GM12874 (cell line): ENCODE measurements around the gene EFEMP2.

ENCODE experiments used
- TF ChIP-seq, protein P1 (sequence below): IDR thresholded peaks from 2 replicates; pipeline ENCODE4 v1.5.1; 2011; ENCODE audit warnings: low read depth, mild to moderate bottlenecking, control low read depth, low read length, moderate library complexity; ENCODE audit not compliant: insufficient read depth

The EFEMP2 gene

DNA sequence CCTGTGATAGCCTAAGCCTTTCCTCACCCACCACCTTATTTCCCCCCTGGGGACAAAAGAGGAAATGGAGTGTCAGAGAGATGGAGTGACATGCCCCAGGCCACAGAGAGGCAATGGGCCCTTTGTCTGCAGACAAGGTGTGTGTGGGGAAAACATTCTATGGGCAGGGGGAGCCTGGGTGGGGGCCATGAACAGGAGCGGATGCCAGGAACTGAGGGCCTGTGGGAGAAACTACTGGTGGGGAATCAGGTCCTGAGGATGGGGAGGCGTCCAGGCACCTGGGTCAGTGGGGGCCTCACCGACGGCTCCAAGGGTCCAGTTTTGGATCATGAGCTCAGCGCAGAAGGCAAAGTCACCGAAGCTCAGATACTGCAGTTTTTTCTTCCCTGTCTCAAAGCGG, 12.6 kb upstream of the EFEMP2 start:
- TF ChIP-seq, protein P1, sequence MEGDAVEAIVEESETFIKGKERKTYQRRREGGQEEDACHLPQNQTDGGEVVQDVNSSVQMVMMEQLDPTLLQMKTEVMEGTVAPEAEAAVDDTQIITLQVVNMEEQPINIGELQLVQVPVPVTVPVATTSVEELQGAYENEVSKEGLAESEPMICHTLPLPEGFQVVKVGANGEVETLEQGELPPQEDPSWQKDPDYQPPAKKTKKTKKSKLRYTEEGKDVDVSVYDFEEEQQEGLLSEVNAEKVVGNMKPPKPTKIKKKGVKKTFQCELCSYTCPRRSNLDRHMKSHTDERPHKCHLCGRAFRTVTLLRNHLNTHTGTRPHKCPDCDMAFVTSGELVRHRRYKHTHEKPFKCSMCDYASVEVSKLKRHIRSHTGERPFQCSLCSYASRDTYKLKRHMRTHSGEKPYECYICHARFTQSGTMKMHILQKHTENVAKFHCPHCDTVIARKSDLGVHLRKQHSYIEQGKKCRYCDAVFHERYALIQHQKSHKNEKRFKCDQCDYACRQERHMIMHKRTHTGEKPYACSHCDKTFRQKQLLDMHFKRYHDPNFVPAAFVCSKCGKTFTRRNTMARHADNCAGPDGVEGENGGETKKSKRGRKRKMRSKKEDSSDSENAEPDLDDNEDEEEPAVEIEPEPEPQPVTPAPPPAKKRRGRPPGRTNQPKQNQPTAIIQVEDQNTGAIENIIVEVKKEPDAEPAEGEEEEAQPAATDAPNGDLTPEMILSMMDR = no peak

DNA sequence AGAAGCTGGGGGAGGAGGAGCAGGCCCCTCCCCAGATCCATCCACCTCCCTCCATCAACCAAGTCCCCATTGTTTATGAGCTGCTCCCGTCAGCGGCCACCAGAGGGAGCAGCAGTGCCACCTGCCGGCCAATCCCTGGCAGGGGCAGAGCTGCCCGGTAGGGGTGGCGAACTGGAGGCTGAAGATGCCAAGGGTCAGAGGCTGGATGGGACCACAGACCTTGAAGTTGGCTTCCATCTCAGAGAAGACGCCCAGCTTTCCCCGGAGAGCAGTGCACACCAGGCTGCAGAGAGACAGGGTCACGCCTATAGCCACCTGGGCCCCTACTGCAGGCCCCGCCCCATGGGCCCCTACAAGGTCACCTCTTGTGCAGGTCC, 12.1 kb upstream of the EFEMP2 start:
- TF ChIP-seq, protein P1 = peak; percentile 99

DNA sequence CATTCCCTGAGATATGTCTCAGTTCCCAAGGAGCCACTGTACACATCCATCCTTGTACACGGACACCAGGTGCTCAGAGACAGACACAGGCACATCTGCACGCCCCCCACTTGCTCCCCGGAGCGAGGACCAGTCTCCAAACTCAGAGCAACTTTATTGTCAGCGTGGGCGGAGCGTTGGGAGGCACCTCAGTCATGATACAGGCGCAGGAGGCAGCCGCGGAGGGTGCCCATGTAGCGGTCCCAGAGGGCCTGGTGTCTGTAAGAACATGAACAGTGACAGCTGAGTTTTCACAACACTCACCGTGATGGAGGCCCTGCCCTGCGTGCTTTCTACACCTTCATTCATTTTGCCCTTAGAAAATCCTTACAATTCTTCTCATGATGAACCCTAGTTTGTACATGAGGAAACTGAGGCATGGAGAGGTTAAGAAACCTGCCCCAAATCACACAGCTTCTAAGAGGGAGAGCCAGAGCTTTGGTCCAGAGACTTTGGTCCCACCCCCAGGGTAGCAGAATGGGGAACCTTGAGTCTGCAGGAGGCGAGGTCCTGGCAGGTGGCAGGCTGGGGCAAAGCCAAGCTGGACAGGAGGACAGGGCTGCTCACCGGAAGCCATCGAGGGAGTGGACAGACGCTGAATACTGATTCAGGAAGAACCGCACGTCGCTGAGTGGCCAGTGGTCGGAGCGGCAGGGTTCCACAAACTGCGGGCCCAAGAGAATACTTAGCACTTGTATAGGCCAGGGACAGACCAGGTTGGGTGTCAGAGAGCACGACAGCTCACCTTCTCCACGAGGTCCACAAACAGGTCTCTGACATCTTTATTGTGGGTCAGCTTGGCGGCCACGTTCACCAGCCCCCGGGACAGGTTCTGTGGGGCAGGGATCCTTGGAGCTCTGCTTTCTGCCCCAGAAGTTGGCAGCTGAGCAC, 11.5 kb upstream of the EFEMP2 start:
- TF ChIP-seq, protein P1 = no peak

DNA sequence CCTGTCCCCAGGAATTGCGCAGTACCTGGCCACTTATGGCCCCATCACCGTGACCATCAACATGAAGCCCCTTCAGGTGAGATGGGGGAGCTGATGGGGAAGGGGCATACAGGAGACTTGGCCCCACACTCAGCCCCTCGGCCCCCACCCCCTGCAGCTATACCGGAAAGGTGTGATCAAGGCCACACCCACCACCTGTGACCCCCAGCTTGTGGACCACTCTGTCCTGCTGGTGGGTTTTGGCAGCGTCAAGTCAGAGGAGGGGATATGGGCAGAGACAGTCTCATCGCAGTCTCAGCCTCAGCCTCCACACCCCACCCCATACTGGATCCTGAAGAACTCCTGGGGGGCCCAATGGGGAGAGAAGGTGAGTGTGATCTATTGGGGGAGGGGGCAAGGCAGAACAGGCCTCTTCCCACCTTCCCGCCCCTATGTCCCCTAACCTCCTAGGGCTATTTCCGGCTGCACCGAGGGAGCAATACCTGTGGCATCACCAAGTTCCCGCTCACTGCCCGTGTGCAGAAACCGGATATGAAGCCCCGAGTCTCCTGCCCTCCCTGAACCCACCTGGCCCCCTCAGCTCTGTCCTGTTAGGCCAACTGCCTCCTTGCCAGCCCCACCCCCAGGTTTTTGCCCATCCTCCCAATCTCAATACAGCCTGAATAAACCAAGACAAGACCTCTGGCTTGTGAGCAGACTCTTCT, 10.6 kb upstream of the EFEMP2 start:
- TF ChIP-seq, protein P1 = no peak

DNA sequence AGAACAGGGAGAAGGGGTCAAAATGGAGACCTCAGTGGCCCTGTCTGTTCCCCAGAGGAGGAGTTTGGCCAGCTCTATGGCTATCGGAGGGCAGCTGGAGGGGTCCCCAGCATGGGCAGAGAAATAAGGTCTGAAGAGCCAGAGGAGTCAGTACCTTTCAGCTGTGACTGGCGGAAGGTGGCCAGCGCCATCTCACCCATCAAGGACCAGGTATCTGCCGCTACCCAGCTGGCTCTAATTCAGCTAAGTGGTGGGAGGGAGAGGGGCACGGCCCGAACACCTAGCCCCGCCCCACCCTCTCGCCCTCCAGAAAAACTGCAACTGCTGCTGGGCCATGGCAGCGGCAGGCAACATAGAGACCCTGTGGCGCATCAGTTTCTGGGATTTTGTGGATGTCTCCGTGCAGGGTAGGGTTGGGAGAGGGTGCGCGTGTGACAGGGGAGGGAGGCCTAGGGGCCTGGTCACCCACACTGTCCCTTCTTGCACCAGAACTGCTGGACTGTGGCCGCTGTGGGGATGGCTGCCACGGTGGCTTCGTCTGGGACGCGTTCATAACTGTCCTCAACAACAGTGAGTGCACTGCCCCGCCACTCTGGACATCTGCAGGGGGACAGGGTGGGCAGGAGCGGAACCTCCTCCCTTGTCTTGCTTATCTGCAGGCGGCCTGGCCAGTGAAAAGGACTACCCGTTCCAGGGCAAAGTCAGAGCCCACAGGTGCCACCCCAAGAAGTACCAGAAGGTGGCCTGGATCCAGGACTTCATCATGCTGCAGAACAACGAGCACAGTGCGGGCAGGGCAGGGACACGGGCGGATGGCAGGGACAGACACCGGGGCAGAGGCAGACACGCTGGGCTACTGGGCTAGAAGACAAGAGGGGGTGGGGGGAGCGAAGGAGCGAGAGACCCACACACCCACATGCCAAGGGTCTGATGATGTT, 9.8 kb upstream of the EFEMP2 start:
- TF ChIP-seq, protein P1 = no peak

DNA sequence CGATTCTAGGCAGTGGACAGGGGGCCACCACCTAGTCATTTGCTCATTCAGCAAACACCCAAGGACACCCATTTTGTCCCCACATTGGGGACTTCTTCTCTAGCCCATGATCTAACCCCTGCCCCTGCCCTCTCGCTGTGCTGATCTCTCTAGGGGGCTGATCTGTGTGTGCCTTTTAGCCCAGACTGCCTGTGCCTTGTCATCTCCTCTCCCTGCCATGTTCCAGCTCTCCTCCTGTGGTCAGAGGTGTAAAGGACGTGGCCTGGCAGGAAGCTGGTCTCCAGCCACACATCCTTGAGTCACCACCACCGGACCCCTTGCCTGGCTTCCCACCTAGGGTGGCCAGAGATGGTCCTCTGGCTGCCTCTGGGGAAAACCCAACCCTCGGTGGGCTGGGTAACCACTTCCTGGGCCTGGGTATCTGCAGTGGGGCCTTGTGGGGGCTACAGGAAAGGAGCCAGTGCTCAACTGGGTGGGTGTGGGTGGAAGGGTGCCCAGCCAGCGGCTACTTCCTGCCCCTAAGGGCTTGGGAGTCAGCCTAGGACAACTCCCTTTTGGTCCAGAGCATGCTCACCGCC, 8.3 kb upstream of the EFEMP2 start:
- TF ChIP-seq, protein P1 = no peak

DNA sequence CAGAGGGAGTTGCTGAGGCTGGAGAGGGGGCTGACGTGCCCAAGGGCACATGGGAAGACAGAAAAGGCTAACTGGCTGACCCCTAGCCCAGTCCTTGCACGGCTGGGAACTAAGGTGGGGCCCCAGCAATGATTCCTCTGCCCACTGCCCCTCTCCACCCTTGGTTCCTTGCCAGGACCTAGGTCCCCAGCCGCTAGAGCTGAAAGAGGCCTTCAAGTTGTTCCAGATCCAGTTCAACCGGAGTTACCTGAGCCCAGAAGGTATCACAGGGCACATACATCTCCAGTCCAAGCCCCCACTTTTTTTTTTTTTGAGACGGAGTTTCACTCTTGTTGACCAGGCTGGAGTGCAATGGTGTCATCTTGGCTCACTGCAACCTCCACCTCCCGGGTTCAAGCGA, 7.4 kb upstream of the EFEMP2 start:
- TF ChIP-seq, protein P1 = no peak
